Prostate gland (tissue), 2 donors: ENCODE measurements around the gene EIF2B5. TPM values are rescaled to one million over a fixed set of nuclear protein-coding genes. Genes with fewer than 3 reads are reported as not detected.

ENCODE experiments used
- small RNA-seq, 2 donors: library from RNA; depleted of rRNA; stranded (forward); fragments of <200 nt; gene quantifications; one replicate each; pipeline ENCODE3, GENCODE V24; 2016
- total RNA-seq, 2 donors: library from RNA; depleted of rRNA; stranded (reverse); fragments of >200 nt; gene quantifications; one replicate each; pipeline ENCODE4 v1.1.0, GENCODE V29; 2016

EIF2B5 gene
- total RNA-seq, 2 donors from 2014 or later = 54.9 to 61.5 TPM

Small RNA genes within 50 kb of the gene (small RNA-seq; reads per million reads assigned to genes)
- gene RF00019 = 0 reads per million in 2 donors

Other genes with a start within 250 kb of the EIF2B5 start
- gene ABCC5, start 117.5 kb upstream of the EIF2B5 start, total RNA-seq = 10 to 100 TPM; 17.9 to 43.6 TPM
- gene HTR3D, start 103.6 kb upstream of the EIF2B5 start, total RNA-seq = not detected
- under 1 TPM in 1 of 2 donors, not detected in 1; 0.50 TPM for gene HTR3C, start 82.3 kb upstream of the EIF2B5 start, total RNA-seq
- not detected for gene HTR3E, start 38.3 kb upstream of the EIF2B5 start, total RNA-seq
- gene DVL3, start 20.0 kb downstream of the EIF2B5 start, total RNA-seq = 10 to 100 TPM; 61.7 to 95.1 TPM
- gene AP2M1, start 39.5 kb downstream of the EIF2B5 start, total RNA-seq = 100 to 1,000 TPM; 183 to 307 TPM
- gene ABCF3, start 50.8 kb downstream of the EIF2B5 start, total RNA-seq = 100 to 1,000 TPM in 1 of 2 donors, 10 to 100 TPM in 1; 62.9 to 103 TPM
- gene VWA5B2, start 94.2 kb downstream of the EIF2B5 start, total RNA-seq = 1 to 10 TPM in 1 of 2 donors, under 1 TPM in 1; 0.46 to 7.8 TPM
- 10 to 100 TPM; 78.4 to 79.4 TPM for gene ALG3, start 113.6 kb downstream of the EIF2B5 start, total RNA-seq
- gene EEF1AKMT4, start 114.3 kb downstream of the EIF2B5 start, total RNA-seq = 1 to 10 TPM; 6.1 TPM
- gene CAMK2N2, start 126.2 kb downstream of the EIF2B5 start, total RNA-seq = under 1 TPM in 1 of 2 donors, not detected in 1; 0.82 TPM
- gene ECE2, start 140.7 kb downstream of the EIF2B5 start, total RNA-seq = under 1 TPM in 1 of 2 donors, not detected in 1; 0.57 TPM
- gene PSMD2, start 163.9 kb downstream of the EIF2B5 start, total RNA-seq = 100 to 1,000 TPM; 230 to 272 TPM
- gene EIF4G1, start 179.2 kb downstream of the EIF2B5 start, total RNA-seq = 100 to 1,000 TPM; 331 to 370 TPM
- 10 to 100 TPM; 22.0 to 71.0 TPM for gene FAM131A, start 202.2 kb downstream of the EIF2B5 start, total RNA-seq
- 10 to 100 TPM in 1 of 2 donors, 1 to 10 TPM in 1; 4.9 to 47.5 TPM for gene CLCN2, start 226.2 kb downstream of the EIF2B5 start, total RNA-seq
- gene POLR2H, start 226.4 kb downstream of the EIF2B5 start, total RNA-seq = 10 to 100 TPM; 62.7 to 89.2 TPM
- not detected for gene THPO, start 242.8 kb downstream of the EIF2B5 start, total RNA-seq
- gene CHRD, start 244.7 kb downstream of the EIF2B5 start, total RNA-seq = 1 to 10 TPM; 2.5 to 8.0 TPM